ENCODE measurements around the gene DEFB108B. TPM values are rescaled to one million over a fixed set of nuclear protein-coding genes. Genes with fewer than 3 reads are reported as not detected.
"Not testable (repeated sequence)": the region's sequence is repeated elsewhere in the genome, so short reads cannot be mapped to it uniquely, and the experiment has no call there.

The DEFB108B gene
- total RNA-seq, 1 experiment from 2014 or later, result not detected

GRCh38 chr11:71802874-71803273 lies 30.1 kb upstream of the DEFB108B start:
- not testable (repeated sequence) for H2AFZ ChIP-seq (ENCODE audit: low read length); H4K20me1 ChIP-seq (ENCODE audit: insufficient read depth, low read depth, low read length); H3K79me2 ChIP-seq (ENCODE audit: low read length); H3K4me3 ChIP-seq (ENCODE audit: low read length); H3K9me2 ChIP-seq (replicated peaks; ENCODE audit: insufficient read depth, low read length); H3K9me3 ChIP-seq (ENCODE audit: low read length); H3K36me3 ChIP-seq (ENCODE audit: insufficient read depth, low read length); H3K9ac ChIP-seq (ENCODE audit: low read length); DNase-seq; H3K27ac ChIP-seq (ENCODE audit: low read length); H3K27me3 ChIP-seq (ENCODE audit: low read length); H3K4me2 ChIP-seq (ENCODE audit: low read depth, low read length, poor library complexity, severe bottlenecking)
- H3K4me1 ChIP-seq (ENCODE audit: low read length), result peaks cover 11% of the 10 kb centered on the region

GRCh38 chr11:71804158-71804947 lies 28.6 kb upstream of the DEFB108B start:
- not testable (repeated sequence) for H3K9ac ChIP-seq (ENCODE audit: low read length); H3K27ac ChIP-seq (ENCODE audit: low read length); H3K79me2 ChIP-seq (ENCODE audit: low read length); H2AFZ ChIP-seq (ENCODE audit: low read length); DNase-seq; H3K9me2 ChIP-seq (replicated peaks; ENCODE audit: insufficient read depth, low read length); H3K9me3 ChIP-seq (ENCODE audit: low read length); H3K4me3 ChIP-seq (ENCODE audit: low read length); H3K27me3 ChIP-seq (ENCODE audit: low read length); H4K20me1 ChIP-seq (ENCODE audit: insufficient read depth, low read depth, low read length); H3K36me3 ChIP-seq (ENCODE audit: insufficient read depth, low read length); H3K4me1 ChIP-seq (ENCODE audit: low read length); H3K4me2 ChIP-seq (ENCODE audit: low read depth, low read length, poor library complexity, severe bottlenecking)

- H3K27me3 ChIP-seq (ENCODE audit: low read length); H3K36me3 ChIP-seq (ENCODE audit: insufficient read depth, low read length); H3K4me3 ChIP-seq (ENCODE audit: low read length); H3K79me2 ChIP-seq (ENCODE audit: low read length); H3K27ac ChIP-seq (ENCODE audit: low read length); H3K9me3 ChIP-seq (ENCODE audit: low read length); H3K4me2 ChIP-seq (ENCODE audit: low read depth, low read length, poor library complexity, severe bottlenecking); H2AFZ ChIP-seq (ENCODE audit: low read length); DNase-seq; H3K4me1 ChIP-seq (ENCODE audit: low read length); H4K20me1 ChIP-seq (ENCODE audit: insufficient read depth, low read depth, low read length); H3K9ac ChIP-seq (ENCODE audit: low read length); H3K9me2 ChIP-seq (replicated peaks; ENCODE audit: insufficient read depth, low read length): not testable (repeated sequence)
Observed at GRCh38 chr11:71812529-71812928, 20.5 kb upstream of the DEFB108B start.

GRCh38 chr11:71813481-71814355 lies 19.3 kb upstream of the DEFB108B start:
- not testable (repeated sequence) for H3K36me3 ChIP-seq (ENCODE audit: insufficient read depth, low read length); H3K27me3 ChIP-seq (ENCODE audit: low read length); H3K9me3 ChIP-seq (ENCODE audit: low read length); H3K9me2 ChIP-seq (replicated peaks; ENCODE audit: insufficient read depth, low read length); H3K4me1 ChIP-seq (ENCODE audit: low read length); H3K79me2 ChIP-seq (ENCODE audit: low read length); H4K20me1 ChIP-seq (ENCODE audit: insufficient read depth, low read depth, low read length); H3K27ac ChIP-seq (ENCODE audit: low read length)
- Histone ChIP-seq H3K4me2 (ENCODE audit: low read depth, low read length, poor library complexity, severe bottlenecking) (peak overlapping the region; percentile 66), H3K9ac (ENCODE audit: low read length) (peak overlapping the region; percentile 64), H3K4me3 (ENCODE audit: low read length) (peak overlapping the region; percentile 66), H2AFZ (ENCODE audit: low read length) (peak overlapping the region; percentile 30; the same call in 1 of the 2 replicates)
- peak; percentile 92 for DNase-seq

GRCh38 chr11:71821539-71821938 lies 11.5 kb upstream of the DEFB108B start:
- not testable (repeated sequence) for H4K20me1 ChIP-seq (ENCODE audit: insufficient read depth, low read depth, low read length); H3K4me3 ChIP-seq (ENCODE audit: low read length); H3K9me3 ChIP-seq (ENCODE audit: low read length); DNase-seq; H3K4me1 ChIP-seq (ENCODE audit: low read length); H3K9me2 ChIP-seq (replicated peaks; ENCODE audit: insufficient read depth, low read length); H2AFZ ChIP-seq (ENCODE audit: low read length); H3K27me3 ChIP-seq (ENCODE audit: low read length); H3K27ac ChIP-seq (ENCODE audit: low read length); H3K9ac ChIP-seq (ENCODE audit: low read length); H3K36me3 ChIP-seq (ENCODE audit: insufficient read depth, low read length); H3K4me2 ChIP-seq (ENCODE audit: low read depth, low read length, poor library complexity, severe bottlenecking); H3K79me2 ChIP-seq (ENCODE audit: low read length)

GRCh38 chr11:71829247-71829646 lies 3.8 kb upstream of the DEFB108B start:
- DNase-seq; H3K79me2 ChIP-seq (ENCODE audit: low read length); H3K4me2 ChIP-seq (ENCODE audit: low read depth, low read length, poor library complexity, severe bottlenecking): not testable (repeated sequence)

GRCh38 chr11:71829686-71830085 lies 3.3 kb upstream of the DEFB108B start:
- H3K79me2 ChIP-seq (ENCODE audit: low read length); H3K9ac ChIP-seq (ENCODE audit: low read length); DNase-seq: not testable (repeated sequence)

More at GRCh38 chr11:71829247-71829646, 3.8 kb upstream of the DEFB108B start:
- not testable (repeated sequence) for H3K4me1 ChIP-seq (ENCODE audit: low read length); H4K20me1 ChIP-seq (ENCODE audit: insufficient read depth, low read depth, low read length); H3K27ac ChIP-seq (ENCODE audit: low read length); H3K36me3 ChIP-seq (ENCODE audit: insufficient read depth, low read length); H2AFZ ChIP-seq (ENCODE audit: low read length); H3K27me3 ChIP-seq (ENCODE audit: low read length); H3K4me3 ChIP-seq (ENCODE audit: low read length); H3K9me3 ChIP-seq (ENCODE audit: low read length); H3K9me2 ChIP-seq (replicated peaks; ENCODE audit: insufficient read depth, low read length); H3K9ac ChIP-seq (ENCODE audit: low read length)

GRCh38 chr11:71842720-71843119 lies 9.7 kb downstream of the DEFB108B start:
- DNase-seq; H4K20me1 ChIP-seq (ENCODE audit: insufficient read depth, low read depth, low read length); H2AFZ ChIP-seq (ENCODE audit: low read length); H3K4me1 ChIP-seq (ENCODE audit: low read length); H3K79me2 ChIP-seq (ENCODE audit: low read length); H3K9me2 ChIP-seq (replicated peaks; ENCODE audit: insufficient read depth, low read length); H3K9me3 ChIP-seq (ENCODE audit: low read length); H3K27ac ChIP-seq (ENCODE audit: low read length); H3K4me2 ChIP-seq (ENCODE audit: low read depth, low read length, poor library complexity, severe bottlenecking); H3K9ac ChIP-seq (ENCODE audit: low read length); H3K4me3 ChIP-seq (ENCODE audit: low read length); H3K36me3 ChIP-seq (ENCODE audit: insufficient read depth, low read length); H3K27me3 ChIP-seq (ENCODE audit: low read length): not testable (repeated sequence)

More at GRCh38 chr11:71829686-71830085, 3.3 kb upstream of the DEFB108B start:
- not testable (repeated sequence) for H3K9me2 ChIP-seq (replicated peaks; ENCODE audit: insufficient read depth, low read length); H3K4me3 ChIP-seq (ENCODE audit: low read length); H4K20me1 ChIP-seq (ENCODE audit: insufficient read depth, low read depth, low read length); H3K36me3 ChIP-seq (ENCODE audit: insufficient read depth, low read length); H3K9me3 ChIP-seq (ENCODE audit: low read length); H3K27me3 ChIP-seq (ENCODE audit: low read length); H3K4me2 ChIP-seq (ENCODE audit: low read depth, low read length, poor library complexity, severe bottlenecking); H2AFZ ChIP-seq (ENCODE audit: low read length); H3K4me1 ChIP-seq (ENCODE audit: low read length); H3K27ac ChIP-seq (ENCODE audit: low read length)
